ENCODE results near the gene NTPCR.

DNA sequence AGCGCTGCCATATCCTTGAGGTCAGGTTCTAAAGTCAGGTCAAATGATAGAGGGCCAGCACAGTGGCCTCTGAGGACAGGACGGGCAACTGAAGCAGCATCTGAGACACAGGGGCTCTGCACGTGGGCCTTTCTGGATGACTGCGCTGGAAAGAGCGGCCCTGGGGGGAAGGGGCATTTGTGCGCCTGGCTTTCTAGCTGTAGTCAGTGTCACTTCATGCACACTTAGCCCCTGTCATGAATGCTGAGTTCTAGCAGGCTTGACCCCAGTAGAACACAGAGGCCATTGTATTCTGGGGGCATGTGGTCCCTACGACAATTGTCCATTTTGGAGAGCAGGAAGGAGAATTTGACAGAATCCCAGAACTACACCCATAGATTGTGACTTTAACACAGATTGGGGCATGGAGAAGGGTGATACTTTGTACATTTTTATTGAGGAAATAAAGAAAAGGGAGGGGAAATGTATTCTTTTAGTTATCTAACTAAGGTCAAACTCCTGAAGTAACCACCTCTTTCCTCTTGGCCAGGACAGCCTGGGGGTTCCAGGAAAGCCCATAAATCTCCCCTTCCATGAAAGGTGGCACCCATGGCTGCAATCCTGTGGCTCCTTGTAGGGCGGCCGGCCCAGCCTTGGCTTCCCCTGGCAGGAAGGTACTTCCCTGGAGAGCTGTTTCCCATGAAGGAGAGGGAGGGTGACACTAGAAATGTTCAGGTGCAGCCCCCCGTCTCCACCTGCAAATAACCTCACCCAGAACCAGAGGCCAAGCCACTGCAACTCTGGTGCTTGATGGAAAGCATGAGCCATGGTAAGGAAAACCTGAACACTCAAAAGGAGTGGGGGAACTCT lies 34.4 kb downstream of the NTPCR start:
- TF ChIP-seq, protein P1, sequence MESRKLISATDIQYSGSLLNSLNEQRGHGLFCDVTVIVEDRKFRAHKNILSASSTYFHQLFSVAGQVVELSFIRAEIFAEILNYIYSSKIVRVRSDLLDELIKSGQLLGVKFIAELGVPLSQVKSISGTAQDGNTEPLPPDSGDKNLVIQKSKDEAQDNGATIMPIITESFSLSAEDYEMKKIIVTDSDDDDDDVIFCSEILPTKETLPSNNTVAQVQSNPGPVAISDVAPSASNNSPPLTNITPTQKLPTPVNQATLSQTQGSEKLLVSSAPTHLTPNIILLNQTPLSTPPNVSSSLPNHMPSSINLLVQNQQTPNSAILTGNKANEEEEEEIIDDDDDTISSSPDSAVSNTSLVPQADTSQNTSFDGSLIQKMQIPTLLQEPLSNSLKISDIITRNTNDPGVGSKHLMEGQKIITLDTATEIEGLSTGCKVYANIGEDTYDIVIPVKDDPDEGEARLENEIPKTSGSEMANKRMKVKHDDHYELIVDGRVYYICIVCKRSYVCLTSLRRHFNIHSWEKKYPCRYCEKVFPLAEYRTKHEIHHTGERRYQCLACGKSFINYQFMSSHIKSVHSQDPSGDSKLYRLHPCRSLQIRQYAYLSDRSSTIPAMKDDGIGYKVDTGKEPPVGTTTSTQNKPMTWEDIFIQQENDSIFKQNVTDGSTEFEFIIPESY (IDR thresholded peaks at IDR 0.05; ENCODE audit: extremely low read depth, insufficient replicate concordance, low read length): no peak
- TF ChIP-seq JUND (IDR thresholded peaks at IDR 0.05) (no peak), RAD21 (IDR thresholded peaks at IDR 0.05; ENCODE audit: low read depth) (no peak), ZNF274 (IDR thresholded peaks at IDR 0.05; ENCODE audit: low read depth, low read length) (no peak), POLR2A (IDR thresholded peaks at IDR 0.05; ENCODE audit: borderline replicate concordance, extremely low read depth, insufficient read depth, insufficient read length) (no peak), EZH2 (IDR thresholded peaks at IDR 0.05) (no peak), YY1 (IDR thresholded peaks at IDR 0.05; ENCODE audit: extremely low read depth, insufficient replicate concordance, low read depth, low read length) (no peak), POLR2AphosphoS5 (IDR thresholded peaks at IDR 0.05; ENCODE audit: low read depth, low read length) (no peak)
- TF ChIP-seq, protein P2, sequence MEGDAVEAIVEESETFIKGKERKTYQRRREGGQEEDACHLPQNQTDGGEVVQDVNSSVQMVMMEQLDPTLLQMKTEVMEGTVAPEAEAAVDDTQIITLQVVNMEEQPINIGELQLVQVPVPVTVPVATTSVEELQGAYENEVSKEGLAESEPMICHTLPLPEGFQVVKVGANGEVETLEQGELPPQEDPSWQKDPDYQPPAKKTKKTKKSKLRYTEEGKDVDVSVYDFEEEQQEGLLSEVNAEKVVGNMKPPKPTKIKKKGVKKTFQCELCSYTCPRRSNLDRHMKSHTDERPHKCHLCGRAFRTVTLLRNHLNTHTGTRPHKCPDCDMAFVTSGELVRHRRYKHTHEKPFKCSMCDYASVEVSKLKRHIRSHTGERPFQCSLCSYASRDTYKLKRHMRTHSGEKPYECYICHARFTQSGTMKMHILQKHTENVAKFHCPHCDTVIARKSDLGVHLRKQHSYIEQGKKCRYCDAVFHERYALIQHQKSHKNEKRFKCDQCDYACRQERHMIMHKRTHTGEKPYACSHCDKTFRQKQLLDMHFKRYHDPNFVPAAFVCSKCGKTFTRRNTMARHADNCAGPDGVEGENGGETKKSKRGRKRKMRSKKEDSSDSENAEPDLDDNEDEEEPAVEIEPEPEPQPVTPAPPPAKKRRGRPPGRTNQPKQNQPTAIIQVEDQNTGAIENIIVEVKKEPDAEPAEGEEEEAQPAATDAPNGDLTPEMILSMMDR (IDR thresholded peaks at IDR 0.05 in 2 of 3, conservative IDR thresholded peaks at IDR 0.05 in 1 of 3; ENCODE audit: borderline replicate concordance in 1 of 3, insufficient read depth in 1 of 3, low read depth in 2 of 3, low read length in 2 of 3): no peak
- TF ChIP-seq, protein P3, sequence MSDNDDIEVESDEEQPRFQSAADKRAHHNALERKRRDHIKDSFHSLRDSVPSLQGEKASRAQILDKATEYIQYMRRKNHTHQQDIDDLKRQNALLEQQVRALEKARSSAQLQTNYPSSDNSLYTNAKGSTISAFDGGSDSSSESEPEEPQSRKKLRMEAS (IDR thresholded peaks at IDR 0.05): no peak

All from HCT116 (cell line).